GM12874 (cell line): ENCODE results near the gene CCNI.

Source experiments
- TF ChIP-seq, protein P1 (sequence below): IDR thresholded peaks from 2 replicates; pipeline ENCODE4 v1.5.1; 2011; ENCODE audit warnings: low read depth, mild to moderate bottlenecking, control low read depth, low read length, moderate library complexity; ENCODE audit not compliant: insufficient read depth

Gene CCNI

DNA sequence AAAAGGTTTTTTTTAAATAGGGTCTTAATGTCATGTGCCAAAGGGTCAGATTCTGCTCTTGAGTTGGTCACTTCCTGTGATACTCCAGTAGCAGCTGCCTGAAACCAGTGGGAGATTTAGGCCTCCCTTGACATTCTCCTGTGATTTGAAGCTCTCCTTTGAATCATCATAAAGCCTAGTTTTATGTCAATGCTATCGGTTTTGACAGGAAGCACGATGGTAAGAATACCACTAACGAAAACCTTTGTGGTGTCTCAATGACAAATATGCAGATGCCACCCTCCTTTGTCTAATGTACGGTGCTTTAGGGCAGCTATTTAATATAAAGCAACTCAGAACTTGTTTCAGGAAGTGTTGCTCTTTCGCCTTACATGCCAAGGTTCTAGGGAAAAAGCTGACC is 44.2 kb downstream of the CCNI start:
- TF ChIP-seq, protein P1, sequence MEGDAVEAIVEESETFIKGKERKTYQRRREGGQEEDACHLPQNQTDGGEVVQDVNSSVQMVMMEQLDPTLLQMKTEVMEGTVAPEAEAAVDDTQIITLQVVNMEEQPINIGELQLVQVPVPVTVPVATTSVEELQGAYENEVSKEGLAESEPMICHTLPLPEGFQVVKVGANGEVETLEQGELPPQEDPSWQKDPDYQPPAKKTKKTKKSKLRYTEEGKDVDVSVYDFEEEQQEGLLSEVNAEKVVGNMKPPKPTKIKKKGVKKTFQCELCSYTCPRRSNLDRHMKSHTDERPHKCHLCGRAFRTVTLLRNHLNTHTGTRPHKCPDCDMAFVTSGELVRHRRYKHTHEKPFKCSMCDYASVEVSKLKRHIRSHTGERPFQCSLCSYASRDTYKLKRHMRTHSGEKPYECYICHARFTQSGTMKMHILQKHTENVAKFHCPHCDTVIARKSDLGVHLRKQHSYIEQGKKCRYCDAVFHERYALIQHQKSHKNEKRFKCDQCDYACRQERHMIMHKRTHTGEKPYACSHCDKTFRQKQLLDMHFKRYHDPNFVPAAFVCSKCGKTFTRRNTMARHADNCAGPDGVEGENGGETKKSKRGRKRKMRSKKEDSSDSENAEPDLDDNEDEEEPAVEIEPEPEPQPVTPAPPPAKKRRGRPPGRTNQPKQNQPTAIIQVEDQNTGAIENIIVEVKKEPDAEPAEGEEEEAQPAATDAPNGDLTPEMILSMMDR, result no peak

DNA sequence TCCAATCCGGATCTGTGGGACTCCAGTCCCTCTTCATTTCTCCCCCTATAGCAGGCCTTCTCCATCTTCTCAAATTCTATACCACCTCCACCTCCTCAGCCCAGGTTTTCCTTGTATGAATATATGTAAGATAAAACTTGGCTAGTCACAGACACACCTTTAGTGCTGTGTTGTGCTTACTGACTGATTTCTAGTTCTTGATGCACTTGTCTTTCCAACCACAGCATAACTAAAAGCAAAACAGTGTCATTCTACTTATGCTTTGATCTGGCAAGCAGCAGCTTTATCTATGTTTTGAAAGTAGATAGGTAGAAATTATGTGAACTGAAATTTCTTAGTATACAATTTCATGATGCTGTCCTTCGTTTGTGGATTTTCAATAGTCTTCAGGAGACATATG is 47.5 kb downstream of the CCNI start:
- TF ChIP-seq, protein P1, result no peak

DNA sequence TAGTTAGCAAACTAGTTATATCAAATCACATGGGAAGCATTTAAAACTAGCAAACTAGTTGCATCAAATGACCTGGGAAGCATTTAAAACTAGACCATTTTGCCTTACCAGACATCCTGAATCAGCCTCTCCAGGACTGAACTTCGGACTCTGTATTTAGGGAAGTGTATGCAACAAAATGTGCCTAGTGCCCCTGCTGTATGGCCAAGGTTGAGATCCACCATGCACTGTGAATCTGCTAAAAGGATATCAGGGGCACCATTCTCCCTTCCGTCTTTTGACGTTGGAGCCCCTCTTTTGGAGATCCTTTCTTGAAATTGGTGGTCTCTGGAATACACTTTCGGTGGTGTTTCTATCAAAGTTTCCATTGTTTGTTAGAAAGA is 49.5 kb downstream of the CCNI start:
- TF ChIP-seq, protein P1, result no peak

DNA sequence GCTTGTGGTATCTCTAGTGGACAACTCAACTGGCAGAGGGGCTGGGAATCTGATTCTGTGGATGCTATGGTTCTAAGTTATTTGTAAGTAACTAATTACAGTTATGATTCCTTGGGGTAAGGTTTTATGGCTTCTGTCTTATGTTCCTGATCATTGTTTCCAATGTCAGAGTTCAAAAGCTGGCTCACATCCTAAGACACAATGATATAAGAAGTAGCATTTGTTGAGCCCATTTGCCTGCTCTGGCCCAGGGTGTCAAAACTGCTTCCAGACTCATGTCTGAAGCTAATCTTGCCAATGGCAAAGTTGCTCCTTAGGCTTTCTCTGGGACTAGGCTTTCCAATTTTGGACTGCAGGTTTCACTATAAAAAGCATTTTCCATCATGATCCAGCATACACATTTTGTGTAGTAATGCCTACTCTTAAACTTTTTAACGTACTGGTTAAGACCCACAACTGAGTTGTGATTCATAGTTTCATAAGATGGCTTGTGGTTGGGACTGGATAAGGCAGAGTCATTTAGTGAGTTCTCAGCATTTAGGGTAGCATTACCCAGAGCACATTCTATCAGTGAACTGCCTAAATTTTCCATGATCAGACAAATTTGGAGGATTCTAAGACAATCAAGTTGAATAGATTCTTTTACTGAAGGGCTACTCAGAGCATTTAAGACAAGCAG is 50.0 kb downstream of the CCNI start:
- TF ChIP-seq, protein P1, result no peak

DNA sequence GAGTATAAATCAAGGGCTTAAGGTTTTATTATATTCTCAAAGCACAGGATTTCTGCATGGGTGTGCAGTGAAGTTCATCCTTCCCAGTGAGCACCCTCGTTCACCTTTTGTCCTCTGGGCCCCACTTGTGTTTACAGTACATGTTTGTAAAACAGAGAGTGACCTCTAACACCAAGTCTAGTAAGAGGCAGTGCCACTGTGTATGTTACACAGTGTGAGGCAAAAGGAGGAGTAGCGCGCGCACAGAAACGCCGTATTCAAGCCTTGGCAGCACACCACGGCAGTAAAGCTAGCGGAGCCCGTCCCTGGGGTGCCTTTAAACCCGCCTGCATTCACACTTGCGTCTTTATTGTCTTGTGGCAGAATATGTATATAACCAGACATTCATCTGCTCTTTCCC is 51.9 kb downstream of the CCNI start:
- TF ChIP-seq, protein P1, result no peak

DNA sequence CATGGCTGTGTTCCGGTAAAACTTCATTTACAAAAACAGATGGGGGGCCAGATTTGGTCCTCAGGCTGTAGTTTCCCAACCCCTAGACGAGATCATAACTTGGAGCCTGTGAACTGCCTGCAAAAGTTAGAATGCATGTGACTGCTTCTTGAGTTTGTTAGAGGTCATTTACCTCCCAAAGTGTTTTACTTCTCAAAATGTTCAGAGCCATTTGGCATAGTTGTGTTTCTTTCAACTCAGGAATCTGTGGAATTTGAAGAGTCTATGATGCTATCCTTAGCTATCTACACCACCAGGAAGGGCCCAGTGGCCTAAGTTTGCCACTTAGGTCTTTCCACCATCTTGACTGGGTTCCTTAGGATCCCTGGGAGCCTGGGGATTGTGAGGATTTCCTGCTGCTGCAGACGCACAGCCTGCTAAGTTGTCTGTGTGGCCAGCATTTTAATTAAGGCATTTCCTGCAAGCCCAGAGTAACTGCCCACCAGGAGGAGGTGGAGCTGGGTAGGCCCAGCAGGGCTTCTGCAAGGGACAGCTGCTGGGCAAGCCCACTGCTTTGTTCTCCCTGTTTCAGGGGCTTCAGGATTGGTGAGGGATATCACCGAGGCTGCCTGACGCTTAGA is 53.1 kb downstream of the CCNI start:
- TF ChIP-seq, protein P1, result no peak

DNA sequence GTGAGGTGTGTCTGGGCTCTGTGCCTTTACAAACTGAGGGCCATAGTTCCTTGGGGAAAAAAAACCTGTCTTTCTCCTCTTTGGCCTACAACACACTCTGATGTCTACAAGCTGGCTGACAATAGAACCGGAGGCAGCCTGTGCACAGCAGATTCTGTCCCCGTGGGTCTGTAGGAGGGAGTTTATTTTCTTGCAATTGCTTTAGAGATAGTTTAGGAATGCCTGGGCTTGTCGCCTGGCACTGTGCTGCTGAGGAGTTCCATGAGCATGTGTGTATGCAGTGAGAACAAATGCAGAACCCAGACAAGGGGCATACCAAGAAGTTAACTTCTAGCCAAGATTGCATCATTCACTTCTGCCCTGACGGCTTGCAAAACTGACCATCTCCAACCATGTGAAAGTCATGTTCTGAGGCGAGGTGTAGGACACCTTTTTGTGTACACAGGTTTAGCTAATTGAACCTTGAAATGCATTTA is 54.1 kb downstream of the CCNI start:
- TF ChIP-seq, protein P1, result no peak
